GM12878 (cell line): Measurements from ENCODE around the gene SLC9A8. TPM values are rescaled to one million over a fixed set of nuclear protein-coding genes. Genes with fewer than 3 reads are reported as not detected.

ENCODE experiments used
- BCL11A ChIP-seq: IDR thresholded peaks from 2 replicates; pipeline ENCODE4 v1.6.1; 2011; ENCODE audit warnings: low read depth, low read length
- BHLHE40 ChIP-seq, 2 experiments: fragments of 450-650 bp in 1 of 2; IDR thresholded peaks; 2 replicates each; pipeline ENCODE4 v1.6.1; 2011 to 2017; ENCODE audit warnings: low read depth in 2 of 2, borderline replicate concordance in 1 of 2, improper control_type of control experiment in 1 of 2, low read length in 1 of 2, mild to moderate bottlenecking in 1 of 2
- CBX3 ChIP-seq: fragments of 200-600 bp; sonication (generic); IDR thresholded peaks from 2 replicates; pipeline ENCODE4 v1.6.1; 2016; ENCODE audit warnings: low read depth, borderline replicate concordance
- EED ChIP-seq: sonication (generic); IDR thresholded peaks from 2 replicates; pipeline ENCODE4 v1.6.1; 2016; ENCODE audit warnings: antibody characterized with exemption, low read depth
- EP300 ChIP-seq, 2 experiments: fragments of 150-350 bp in 1 of 2; IDR thresholded peaks; 2 replicates each; pipeline ENCODE4 v1.6.1; 2011 to 2012; ENCODE audit warnings: low read depth in 2 of 2, low read length in 2 of 2, borderline replicate concordance in 1 of 2, improper control_type of control experiment in 1 of 2, inconsistent platforms in 1 of 2; ENCODE audit not compliant: control insufficient read depth in 1 of 2
- EZH2 ChIP-seq: IDR thresholded peaks from 2 replicates; pipeline ENCODE4 v1.6.1; 2012; ENCODE audit warnings: low read depth, mild to moderate bottlenecking, control low read depth, inconsistent platforms, low read length, borderline replicate concordance; ENCODE audit not compliant: control insufficient read depth
- GABPA ChIP-seq: IDR thresholded peaks from 2 replicates; pipeline ENCODE4 v1.6.1; 2014; ENCODE audit warnings: antibody characterized with exemption, low read depth, mild to moderate bottlenecking, inconsistent platforms
- JUNB ChIP-seq: IDR thresholded peaks from 2 replicates; pipeline ENCODE4 v1.6.1; 2016; ENCODE audit warnings: antibody characterized with exemption, mild to moderate bottlenecking
- MEF2B ChIP-seq: fragments of 450-650 bp; IDR thresholded peaks from 2 replicates; pipeline ENCODE4 v1.6.1; 2018; ENCODE audit warnings: mild to moderate bottlenecking, moderate library complexity; ENCODE audit not compliant: partially characterized antibody, poor library complexity, severe bottlenecking
- MXI1 ChIP-seq: fragments of 150-350 bp; IDR thresholded peaks from 2 replicates; pipeline ENCODE4 v1.6.1; 2011; ENCODE audit warnings: low read depth, mild to moderate bottlenecking, inconsistent platforms, low read length, improper control_type of control experiment
- NFIC ChIP-seq: IDR thresholded peaks from 2 replicates; pipeline ENCODE4 v1.6.1; 2012; ENCODE audit warnings: low read depth, mild to moderate bottlenecking, inconsistent platforms, low read length, moderate library complexity
- NFXL1 ChIP-seq: fragments of 450-650 bp; IDR thresholded peaks from 2 replicates; pipeline ENCODE4 v1.6.1; 2017; ENCODE audit warnings: antibody characterized with exemption, mild to moderate bottlenecking, borderline replicate concordance
- NFYA ChIP-seq: IDR thresholded peaks from 2 replicates; pipeline ENCODE4 v1.6.1; 2011; ENCODE audit warnings: low read depth, mild to moderate bottlenecking, low read length, improper control_type of control experiment, borderline replicate concordance
- NRF1 ChIP-seq: conservative IDR thresholded peaks from 2 replicates; pipeline ENCODE4 v1.6.1; 2011; ENCODE audit warnings: mild to moderate bottlenecking, low read depth, low read length, improper control_type of control experiment
- RELA ChIP-seq: fragments of 450-650 bp; IDR thresholded peaks from 2 replicates; pipeline ENCODE4 v1.8.0; 2014; ENCODE audit warnings: borderline replicate concordance; ENCODE audit not compliant: partially characterized antibody
- SIX5 ChIP-seq: IDR thresholded peaks from 2 replicates; pipeline ENCODE4 v1.6.1; 2011; ENCODE audit warnings: mild to moderate bottlenecking, low read depth, low read length, moderate library complexity; ENCODE audit not compliant: severe bottlenecking
- SRF ChIP-seq, 2 experiments: IDR thresholded peaks; 2 replicates each; pipeline ENCODE4 v1.6.1; 2011; ENCODE audit warnings: low read depth in 2 of 2, low read length in 2 of 2, mild to moderate bottlenecking in 1 of 2, moderate library complexity in 1 of 2
- SUPT20H ChIP-seq: IDR thresholded peaks from 2 replicates; pipeline ENCODE4 v1.6.1; 2011; ENCODE audit warnings: low read depth, mild to moderate bottlenecking, low read length, moderate library complexity, borderline replicate concordance; ENCODE audit not compliant: control insufficient read depth
- TCF12 ChIP-seq: IDR thresholded peaks from 2 replicates; pipeline ENCODE4 v1.6.1; 2011; ENCODE audit warnings: low read depth, mild to moderate bottlenecking, low read length
- YY1 ChIP-seq: IDR thresholded peaks from 2 replicates; pipeline ENCODE4 v1.6.1; 2011; ENCODE audit warnings: low read depth, mild to moderate bottlenecking, low read length
- ZNF217 ChIP-seq: fragments of 450-650 bp; IDR thresholded peaks from 2 replicates; pipeline ENCODE4 v1.6.1; 2017; ENCODE audit warnings: antibody characterized with exemption, mild to moderate bottlenecking
- ZNF384 ChIP-seq: IDR thresholded peaks from 2 replicates; pipeline ENCODE4 v1.6.1; 2012; ENCODE audit warnings: low read depth, mild to moderate bottlenecking, low read length, improper control_type of control experiment, borderline replicate concordance
- polyA plus RNA-seq, 11 experiments: library from polyadenylated mRNA; depleted of rRNA in 4 of 11; unstranded in 6 of 11; stranded (reverse) in 5 of 11; fragments of >200 nt; fragmentation: Nextera tagmentation in 4 of 11; fragmentation: Illumina TruSeq in 1 of 11; extraction: Ambion mirVana in 4 of 11; extraction: Trizol in 1 of 11; gene quantifications; 1 replicate in 1 of 11; 2 replicates in 10 of 11; pipeline versions ENCODE4 v1.2.1 to v1.2.3, GENCODE V29; 2011 to 2016; ENCODE audit warnings: inconsistent platforms in 2 of 11, missing spikeins in 2 of 11, low read depth in 1 of 11
- total RNA-seq, 4 experiments: library from RNA; depleted of rRNA in 3 of 4; stranded (reverse); fragments of >200 nt in 3 of 4; fragmentation: Illumina TruSeq in 1 of 4; extraction: Trizol in 1 of 4; gene quantifications; 2 replicates each; pipeline versions ENCODE4 v1.2.1 to v1.2.3, GENCODE V29; 2013 to 2021
- TF ChIP-seq, protein P1 (sequence below): IDR thresholded peaks from 2 replicates; pipeline ENCODE4 v1.6.1; 2011; ENCODE audit warnings: low read depth, mild to moderate bottlenecking, low read length, moderate library complexity, borderline replicate concordance; ENCODE audit errors: extremely low read depth
- TF ChIP-seq, protein P2 (sequence below): fragments of 150-350 bp; IDR thresholded peaks from 2 replicates; pipeline ENCODE4 v1.6.1; 2014; ENCODE audit warnings: mild to moderate bottlenecking, low read depth, low read length
- TF ChIP-seq, protein P3 (sequence below): fragments of 450-650 bp; IDR thresholded peaks from 2 replicates; pipeline ENCODE4 v1.6.1; 2017; ENCODE audit warnings: mild to moderate bottlenecking, moderate library complexity

SLC9A8 gene
- total and polyA plus RNA-seq, 10 of the 15 experiments (the other 5 are each of a cell fraction or from before 2014, with no cell fraction given), result 0.40 to 15.5 (median 6.5) TPM

DNA sequence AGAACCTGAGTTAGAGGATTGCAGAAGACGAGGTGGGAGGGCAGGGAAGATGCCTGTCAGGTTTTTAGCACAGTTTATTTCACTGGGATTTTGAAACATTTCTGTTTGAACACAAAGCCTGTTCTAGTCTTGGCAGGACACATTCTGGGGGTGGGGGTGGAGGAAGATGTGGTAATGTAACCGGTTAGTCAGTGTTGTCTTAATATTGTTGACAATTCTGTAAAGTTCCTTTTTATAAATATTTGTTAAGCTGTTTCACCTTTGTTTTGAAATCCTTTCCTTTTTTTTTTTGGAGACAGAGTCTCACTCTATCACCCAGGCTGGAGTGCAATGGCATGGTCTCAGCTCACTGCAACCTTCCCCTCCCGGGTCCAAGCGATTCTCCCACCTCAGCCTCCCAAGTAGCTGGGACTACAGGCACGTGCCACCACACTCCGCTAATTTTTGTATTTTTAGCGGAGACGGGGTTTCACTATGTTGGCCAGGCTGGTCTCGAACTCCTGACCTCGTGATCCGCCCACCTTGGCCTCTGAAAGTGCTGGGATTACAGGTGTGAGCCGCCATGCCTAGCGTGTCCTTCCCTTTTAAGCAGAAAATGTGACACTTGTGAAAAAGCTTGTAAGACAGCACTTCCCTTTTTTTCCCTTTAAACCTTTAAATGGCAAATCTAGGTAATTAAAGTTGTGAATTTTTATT lies 20.2 kb downstream of the SLC9A8 start (continued):
- TF ChIP-seq, protein P1, sequence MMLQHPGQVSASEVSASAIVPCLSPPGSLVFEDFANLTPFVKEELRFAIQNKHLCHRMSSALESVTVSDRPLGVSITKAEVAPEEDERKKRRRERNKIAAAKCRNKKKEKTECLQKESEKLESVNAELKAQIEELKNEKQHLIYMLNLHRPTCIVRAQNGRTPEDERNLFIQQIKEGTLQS, result no peak
- no peak for TF ChIP-seq MXI1
- TF ChIP-seq ZNF384, result no peak
- TF ChIP-seq, protein P2, sequence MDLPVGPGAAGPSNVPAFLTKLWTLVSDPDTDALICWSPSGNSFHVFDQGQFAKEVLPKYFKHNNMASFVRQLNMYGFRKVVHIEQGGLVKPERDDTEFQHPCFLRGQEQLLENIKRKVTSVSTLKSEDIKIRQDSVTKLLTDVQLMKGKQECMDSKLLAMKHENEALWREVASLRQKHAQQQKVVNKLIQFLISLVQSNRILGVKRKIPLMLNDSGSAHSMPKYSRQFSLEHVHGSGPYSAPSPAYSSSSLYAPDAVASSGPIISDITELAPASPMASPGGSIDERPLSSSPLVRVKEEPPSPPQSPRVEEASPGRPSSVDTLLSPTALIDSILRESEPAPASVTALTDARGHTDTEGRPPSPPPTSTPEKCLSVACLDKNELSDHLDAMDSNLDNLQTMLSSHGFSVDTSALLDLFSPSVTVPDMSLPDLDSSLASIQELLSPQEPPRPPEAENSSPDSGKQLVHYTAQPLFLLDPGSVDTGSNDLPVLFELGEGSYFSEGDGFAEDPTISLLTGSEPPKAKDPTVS, result no peak
- no peak for TF ChIP-seq BCL11A
- no peak for TF ChIP-seq RELA
- TF ChIP-seq BHLHE40 (IDR thresholded peaks at IDR 0.05; ENCODE audit: borderline replicate concordance in 1 of 2, low read depth in 2 of 2, low read length in 1 of 2), result peak; percentile 64 to 94; a peak in 3 of 4 replicates
- TF ChIP-seq TCF12, result 0 out of 2 replicates have a peak, but pooled peaks have one; percentile 37
- TF ChIP-seq YY1, result peak; percentile 44; the same call in 1 of the 2 replicates
- no peak for TF ChIP-seq NRF1
- TF ChIP-seq, protein P3, sequence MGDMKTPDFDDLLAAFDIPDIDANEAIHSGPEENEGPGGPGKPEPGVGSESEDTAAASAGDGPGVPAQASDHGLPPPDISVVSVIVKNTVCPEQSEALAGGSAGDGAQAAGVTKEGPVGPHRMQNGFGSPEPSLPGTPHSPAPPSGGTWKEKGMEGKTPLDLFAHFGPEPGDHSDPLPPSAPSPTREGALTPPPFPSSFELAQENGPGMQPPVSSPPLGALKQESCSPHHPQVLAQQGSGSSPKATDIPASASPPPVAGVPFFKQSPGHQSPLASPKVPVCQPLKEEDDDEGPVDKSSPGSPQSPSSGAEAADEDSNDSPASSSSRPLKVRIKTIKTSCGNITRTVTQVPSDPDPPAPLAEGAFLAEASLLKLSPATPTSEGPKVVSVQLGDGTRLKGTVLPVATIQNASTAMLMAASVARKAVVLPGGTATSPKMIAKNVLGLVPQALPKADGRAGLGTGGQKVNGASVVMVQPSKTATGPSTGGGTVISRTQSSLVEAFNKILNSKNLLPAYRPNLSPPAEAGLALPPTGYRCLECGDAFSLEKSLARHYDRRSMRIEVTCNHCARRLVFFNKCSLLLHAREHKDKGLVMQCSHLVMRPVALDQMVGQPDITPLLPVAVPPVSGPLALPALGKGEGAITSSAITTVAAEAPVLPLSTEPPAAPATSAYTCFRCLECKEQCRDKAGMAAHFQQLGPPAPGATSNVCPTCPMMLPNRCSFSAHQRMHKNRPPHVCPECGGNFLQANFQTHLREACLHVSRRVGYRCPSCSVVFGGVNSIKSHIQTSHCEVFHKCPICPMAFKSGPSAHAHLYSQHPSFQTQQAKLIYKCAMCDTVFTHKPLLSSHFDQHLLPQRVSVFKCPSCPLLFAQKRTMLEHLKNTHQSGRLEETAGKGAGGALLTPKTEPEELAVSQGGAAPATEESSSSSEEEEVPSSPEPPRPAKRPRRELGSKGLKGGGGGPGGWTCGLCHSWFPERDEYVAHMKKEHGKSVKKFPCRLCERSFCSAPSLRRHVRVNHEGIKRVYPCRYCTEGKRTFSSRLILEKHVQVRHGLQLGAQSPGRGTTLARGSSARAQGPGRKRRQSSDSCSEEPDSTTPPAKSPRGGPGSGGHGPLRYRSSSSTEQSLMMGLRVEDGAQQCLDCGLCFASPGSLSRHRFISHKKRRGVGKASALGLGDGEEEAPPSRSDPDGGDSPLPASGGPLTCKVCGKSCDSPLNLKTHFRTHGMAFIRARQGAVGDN, result no peak
- no peak for TF ChIP-seq CBX3
- no peak for TF ChIP-seq JUNB
- TF ChIP-seq SIX5, result no peak
- TF ChIP-seq ZNF217, result peak; percentile 93
- peak; percentile 41; the same call in 1 of the 2 replicates for TF ChIP-seq EED
- TF ChIP-seq SRF (IDR thresholded peaks at IDR 0.05; ENCODE audit: low read depth in 2 of 2, low read length in 2 of 2), result peak in 1 of 2 experiments; percentile 51; a peak in 1 of 4 replicates
- TF ChIP-seq NFIC, result no peak
- TF ChIP-seq MEF2B, result peak; percentile 63
- TF ChIP-seq GABPA, result no peak
- TF ChIP-seq NFXL1, result no peak
- TF ChIP-seq EZH2, result no peak
- TF ChIP-seq SUPT20H, result no peak
- no peak for TF ChIP-seq EP300 (IDR thresholded peaks at IDR 0.05; ENCODE audit: borderline replicate concordance in 1 of 2, control insufficient read depth in 1 of 2, low read depth in 2 of 2, low read length in 2 of 2)
- no peak for TF ChIP-seq NFYA
